GM12874 (cell line): ENCODE results near the gene SNW1.

Experiments used
- TF ChIP-seq, protein P1 (sequence below): IDR thresholded peaks from 2 replicates; pipeline ENCODE4 v1.5.1; 2011; ENCODE audit warnings: low read depth, mild to moderate bottlenecking, control low read depth, low read length, moderate library complexity; ENCODE audit not compliant: insufficient read depth

SNW1 gene

DNA sequence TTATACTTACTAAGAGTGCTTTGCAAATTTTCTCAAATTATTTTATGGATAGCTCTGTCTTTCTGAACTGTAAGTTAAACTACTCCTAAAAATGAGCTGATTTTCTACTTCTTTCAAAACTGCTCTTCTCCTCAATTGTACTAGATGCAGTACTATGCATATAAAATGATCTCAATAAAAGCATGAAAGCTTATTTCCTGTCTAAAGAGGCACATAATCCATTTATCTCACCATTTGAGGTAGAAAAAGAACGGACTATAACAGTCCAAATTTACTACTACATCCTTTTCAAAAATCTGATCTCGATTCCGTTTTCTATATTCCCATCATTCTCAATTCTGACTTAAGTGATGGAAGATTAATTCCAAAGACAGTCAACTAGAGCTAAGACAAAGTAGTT lies 38.7 kb downstream of the SNW1 start:
- TF ChIP-seq, protein P1, sequence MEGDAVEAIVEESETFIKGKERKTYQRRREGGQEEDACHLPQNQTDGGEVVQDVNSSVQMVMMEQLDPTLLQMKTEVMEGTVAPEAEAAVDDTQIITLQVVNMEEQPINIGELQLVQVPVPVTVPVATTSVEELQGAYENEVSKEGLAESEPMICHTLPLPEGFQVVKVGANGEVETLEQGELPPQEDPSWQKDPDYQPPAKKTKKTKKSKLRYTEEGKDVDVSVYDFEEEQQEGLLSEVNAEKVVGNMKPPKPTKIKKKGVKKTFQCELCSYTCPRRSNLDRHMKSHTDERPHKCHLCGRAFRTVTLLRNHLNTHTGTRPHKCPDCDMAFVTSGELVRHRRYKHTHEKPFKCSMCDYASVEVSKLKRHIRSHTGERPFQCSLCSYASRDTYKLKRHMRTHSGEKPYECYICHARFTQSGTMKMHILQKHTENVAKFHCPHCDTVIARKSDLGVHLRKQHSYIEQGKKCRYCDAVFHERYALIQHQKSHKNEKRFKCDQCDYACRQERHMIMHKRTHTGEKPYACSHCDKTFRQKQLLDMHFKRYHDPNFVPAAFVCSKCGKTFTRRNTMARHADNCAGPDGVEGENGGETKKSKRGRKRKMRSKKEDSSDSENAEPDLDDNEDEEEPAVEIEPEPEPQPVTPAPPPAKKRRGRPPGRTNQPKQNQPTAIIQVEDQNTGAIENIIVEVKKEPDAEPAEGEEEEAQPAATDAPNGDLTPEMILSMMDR: no peak

GRCh38 chr14:77721437-77721836 lies 39.5 kb downstream of the SNW1 start:
- TF ChIP-seq, protein P1: no peak

DNA sequence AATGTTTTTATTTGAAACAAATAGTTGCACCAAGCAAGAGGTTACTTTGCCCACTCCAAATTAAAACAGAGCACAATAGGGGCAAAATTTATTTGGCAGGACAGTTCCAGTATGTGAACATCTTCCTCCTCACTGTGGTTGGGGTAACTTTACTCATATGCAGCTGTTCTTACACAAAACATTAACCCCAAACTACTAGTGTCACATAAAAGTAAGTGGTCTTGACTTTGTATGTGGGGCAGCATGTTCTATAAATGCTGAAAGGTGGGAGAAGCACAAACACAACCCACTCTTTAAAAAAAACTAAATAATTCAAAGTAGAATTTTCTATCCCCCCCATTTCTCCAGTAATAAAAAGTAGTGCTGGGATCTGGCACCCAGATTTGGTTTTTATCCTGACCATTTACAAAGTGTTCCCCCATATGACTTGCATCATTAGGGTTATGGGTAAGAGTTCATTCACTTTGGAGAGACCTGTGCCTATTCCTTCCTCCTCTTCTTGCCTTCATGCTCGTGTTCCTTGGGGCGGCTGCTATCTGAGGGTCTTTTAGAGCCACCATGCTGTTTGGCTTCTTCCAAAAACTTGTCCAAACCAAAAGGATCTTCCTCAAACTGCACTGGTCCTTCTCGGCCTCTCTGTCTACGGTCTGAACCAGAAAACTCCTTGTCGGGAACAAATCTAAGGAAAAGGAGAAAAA lies 43.2 kb downstream of the SNW1 start:
- TF ChIP-seq, protein P1: no peak

- TF ChIP-seq, protein P1: no peak
These were observed 46.0 kb downstream of the SNW1 start for GRCh38 chr14:77714926-77715325.

DNA sequence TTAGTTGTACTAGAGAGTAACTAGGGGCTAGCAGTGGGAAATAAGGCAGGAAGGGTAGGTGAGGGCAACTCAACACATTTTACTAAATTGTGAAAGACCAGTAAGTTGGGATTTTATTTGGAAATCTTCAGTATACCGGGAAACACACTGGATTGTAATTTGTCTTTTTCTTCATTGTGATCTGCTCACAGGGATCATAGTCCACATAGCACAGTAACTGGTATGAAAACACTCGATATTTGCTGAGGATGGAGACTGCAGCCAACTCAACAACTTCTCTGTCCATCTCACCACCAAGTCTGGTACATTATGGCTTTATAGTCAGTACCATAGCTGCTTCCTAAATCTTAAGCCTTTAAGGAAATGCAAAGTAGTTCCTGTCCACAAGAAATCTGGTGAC lies 50.6 kb downstream of the SNW1 start:
- TF ChIP-seq, protein P1: no peak

- TF ChIP-seq, protein P1: no peak
These were observed 51.5 kb downstream of the SNW1 start for GRCh38 chr14:77709412-77709811.

- TF ChIP-seq, protein P1: no peak
These were observed 52.2 kb downstream of the SNW1 start for GRCh38 chr14:77708749-77709148.
